ENCODE results near the gene ANXA4.

DNA sequence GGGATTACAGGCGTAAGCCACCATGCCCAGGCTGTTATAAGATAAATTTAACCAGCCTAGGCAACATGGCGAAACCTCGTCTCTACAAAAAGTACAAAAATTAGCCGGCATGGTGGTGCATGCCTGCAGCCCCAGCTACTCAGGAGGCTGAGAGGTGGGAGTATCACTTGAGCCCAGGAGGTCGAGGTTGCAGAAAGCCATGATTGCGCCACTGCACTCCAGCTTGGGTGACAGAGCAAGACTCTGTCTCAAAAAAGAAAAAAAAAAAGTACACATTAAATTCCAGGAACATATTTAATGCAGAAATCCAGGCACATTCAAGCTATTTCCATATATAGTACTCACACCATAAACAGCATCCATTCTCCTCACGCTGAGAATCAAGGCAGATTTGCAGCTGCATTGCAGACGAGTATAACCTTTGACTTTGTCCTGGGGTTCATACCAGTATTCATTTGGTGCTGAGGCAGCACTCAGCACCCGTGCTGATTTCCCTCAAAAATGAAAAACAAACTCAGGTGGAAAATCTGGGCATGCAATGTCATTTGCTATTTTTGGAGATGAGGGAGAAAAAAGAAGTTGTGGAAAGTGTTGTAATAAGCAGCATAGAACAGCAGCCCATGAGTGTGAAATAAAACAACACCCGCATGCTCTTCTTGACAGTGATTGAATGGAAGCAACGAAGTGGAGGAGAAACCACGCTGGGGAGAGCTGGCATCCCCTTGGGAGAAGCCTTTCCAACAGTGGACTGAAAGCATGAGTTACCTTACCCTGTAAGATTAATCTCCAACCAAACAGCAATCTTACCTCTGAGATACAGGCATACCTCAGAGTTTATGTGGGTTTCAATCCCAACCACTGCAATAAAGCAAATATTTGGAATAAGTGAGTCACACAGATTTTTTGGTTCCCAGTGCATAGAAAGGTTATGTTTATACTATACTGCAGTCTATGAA is 46.8 kb upstream of the ANXA4 start:
- no peak for TF ChIP-seq EZH2 (IDR thresholded peaks at IDR 0.05; ENCODE audit: borderline replicate concordance, low read length)
- TF ChIP-seq, protein P1, sequence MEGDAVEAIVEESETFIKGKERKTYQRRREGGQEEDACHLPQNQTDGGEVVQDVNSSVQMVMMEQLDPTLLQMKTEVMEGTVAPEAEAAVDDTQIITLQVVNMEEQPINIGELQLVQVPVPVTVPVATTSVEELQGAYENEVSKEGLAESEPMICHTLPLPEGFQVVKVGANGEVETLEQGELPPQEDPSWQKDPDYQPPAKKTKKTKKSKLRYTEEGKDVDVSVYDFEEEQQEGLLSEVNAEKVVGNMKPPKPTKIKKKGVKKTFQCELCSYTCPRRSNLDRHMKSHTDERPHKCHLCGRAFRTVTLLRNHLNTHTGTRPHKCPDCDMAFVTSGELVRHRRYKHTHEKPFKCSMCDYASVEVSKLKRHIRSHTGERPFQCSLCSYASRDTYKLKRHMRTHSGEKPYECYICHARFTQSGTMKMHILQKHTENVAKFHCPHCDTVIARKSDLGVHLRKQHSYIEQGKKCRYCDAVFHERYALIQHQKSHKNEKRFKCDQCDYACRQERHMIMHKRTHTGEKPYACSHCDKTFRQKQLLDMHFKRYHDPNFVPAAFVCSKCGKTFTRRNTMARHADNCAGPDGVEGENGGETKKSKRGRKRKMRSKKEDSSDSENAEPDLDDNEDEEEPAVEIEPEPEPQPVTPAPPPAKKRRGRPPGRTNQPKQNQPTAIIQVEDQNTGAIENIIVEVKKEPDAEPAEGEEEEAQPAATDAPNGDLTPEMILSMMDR (IDR thresholded peaks at IDR 0.05; ENCODE audit: low read length), result no peak

Data from OCI-LY1 (cell line).